ENCODE data around the gene REEP3.

REEP3 gene

GRCh38 chr10:63548860-63549259 is 27.7 kb downstream of the REEP3 start:
- H3K4me1 ChIP-seq (ENCODE audit: low read depth, poor library complexity, severe bottlenecking) = no peaks in the 10 kb centered on the region
- H3K36me3 ChIP-seq (ENCODE audit: insufficient read depth) = no peaks in the 10 kb centered on the region
- no peak overlapping the region for H3K27ac ChIP-seq
- H3K4me2 ChIP-seq = no peak overlapping the region
- no peaks in the 10 kb centered on the region for H4K20me1 ChIP-seq (ENCODE audit: insufficient read depth)
- no peaks in the 10 kb centered on the region for H3K27me3 ChIP-seq (ENCODE audit: insufficient read depth, low read depth)
- no peaks in the 10 kb centered on the region; the same call in 1 of the 2 replicates for H3K79me2 ChIP-seq (ENCODE audit: insufficient read depth, low read depth)
- TF ChIP-seq CTCF (conservative IDR thresholded peaks at IDR 0.05; ENCODE audit: low read depth, low read length) = no peak
- no peak overlapping the region for H3K9ac ChIP-seq
- no peak overlapping the region for H3K4me3 ChIP-seq (IDR thresholded peaks at IDR 0.05; ENCODE audit: insufficient read depth, low read depth, low read length)
- no peak overlapping the region for H2AFZ ChIP-seq (ENCODE audit: low read depth)

GRCh38 chr10:63549810-63550209 is 28.6 kb downstream of the REEP3 start:
- Histone ChIP-seq H3K4me2 (no peak overlapping the region), H4K20me1 (ENCODE audit: insufficient read depth) (no peaks in the 10 kb centered on the region), H3K79me2 (ENCODE audit: insufficient read depth, low read depth) (no peaks in the 10 kb centered on the region; the same call in 1 of the 2 replicates), H3K36me3 (ENCODE audit: insufficient read depth) (no peaks in the 10 kb centered on the region), H3K27ac (no peak overlapping the region), H3K9ac (no peak overlapping the region), H2AFZ (ENCODE audit: low read depth) (no peak overlapping the region), H3K4me1 (ENCODE audit: low read depth, poor library complexity, severe bottlenecking) (peaks cover 9% of the 10 kb centered on the region), H3K27me3 (ENCODE audit: insufficient read depth, low read depth) (no peaks in the 10 kb centered on the region), H3K4me3 (IDR thresholded peaks at IDR 0.05; ENCODE audit: insufficient read depth, low read depth, low read length) (no peak overlapping the region)
- TF ChIP-seq CTCF (conservative IDR thresholded peaks at IDR 0.05; ENCODE audit: low read depth, low read length) = no peak

- no peak overlapping the region for H3K9ac ChIP-seq
- no peaks in the 10 kb centered on the region; the same call in 1 of the 2 replicates for H3K79me2 ChIP-seq (ENCODE audit: insufficient read depth, low read depth)
- no peak overlapping the region for H3K27ac ChIP-seq
- no peaks in the 10 kb centered on the region for H3K36me3 ChIP-seq (ENCODE audit: insufficient read depth)
- H3K27me3 ChIP-seq (ENCODE audit: insufficient read depth, low read depth) = no peaks in the 10 kb centered on the region
- no peak for TF ChIP-seq CTCF (conservative IDR thresholded peaks at IDR 0.05; ENCODE audit: low read depth, low read length)
- H3K4me2 ChIP-seq = no peak overlapping the region
- no peak overlapping the region for H3K4me3 ChIP-seq (IDR thresholded peaks at IDR 0.05; ENCODE audit: insufficient read depth, low read depth, low read length)
- peaks cover 19% of the 10 kb centered on the region for H3K4me1 ChIP-seq (ENCODE audit: low read depth, poor library complexity, severe bottlenecking)
- no peak overlapping the region for H2AFZ ChIP-seq (ENCODE audit: low read depth)
- H4K20me1 ChIP-seq (ENCODE audit: insufficient read depth) = no peaks in the 10 kb centered on the region
Observed at GRCh38 chr10:63553031-63553430, 31.8 kb downstream of the REEP3 start.

- Histone ChIP-seq H3K4me2 (no peak overlapping the region), H4K20me1 (ENCODE audit: insufficient read depth) (no peaks in the 10 kb centered on the region)
Observed at GRCh38 chr10:63553473-63553872, 32.3 kb downstream of the REEP3 start.

More at GRCh38 chr10:63553473-63553872, 32.3 kb downstream of the REEP3 start:
- TF ChIP-seq CTCF (conservative IDR thresholded peaks at IDR 0.05; ENCODE audit: low read depth, low read length) = no peak
- no peaks in the 10 kb centered on the region for H3K36me3 ChIP-seq (ENCODE audit: insufficient read depth)
- no peak overlapping the region for H3K4me3 ChIP-seq (IDR thresholded peaks at IDR 0.05; ENCODE audit: insufficient read depth, low read depth, low read length)
- H3K4me1 ChIP-seq (ENCODE audit: low read depth, poor library complexity, severe bottlenecking) = peaks cover 19% of the 10 kb centered on the region
- H3K79me2 ChIP-seq (ENCODE audit: insufficient read depth, low read depth) = no peaks in the 10 kb centered on the region; the same call in 1 of the 2 replicates
- H3K27me3 ChIP-seq (ENCODE audit: insufficient read depth, low read depth) = no peaks in the 10 kb centered on the region
- H3K9ac ChIP-seq = no peak overlapping the region
- H2AFZ ChIP-seq (ENCODE audit: low read depth) = no peak overlapping the region
- no peak overlapping the region for H3K27ac ChIP-seq

All from KMS-11 (cell line).